Measurements from ENCODE around the gene PPP1R36. TPM values are rescaled to one million over a fixed set of nuclear protein-coding genes. Genes with fewer than 3 reads are reported as not detected.

PPP1R36 gene
- polyA plus RNA-seq, 3 donors, result 0.38 TPM; not detected in 2

DNA sequence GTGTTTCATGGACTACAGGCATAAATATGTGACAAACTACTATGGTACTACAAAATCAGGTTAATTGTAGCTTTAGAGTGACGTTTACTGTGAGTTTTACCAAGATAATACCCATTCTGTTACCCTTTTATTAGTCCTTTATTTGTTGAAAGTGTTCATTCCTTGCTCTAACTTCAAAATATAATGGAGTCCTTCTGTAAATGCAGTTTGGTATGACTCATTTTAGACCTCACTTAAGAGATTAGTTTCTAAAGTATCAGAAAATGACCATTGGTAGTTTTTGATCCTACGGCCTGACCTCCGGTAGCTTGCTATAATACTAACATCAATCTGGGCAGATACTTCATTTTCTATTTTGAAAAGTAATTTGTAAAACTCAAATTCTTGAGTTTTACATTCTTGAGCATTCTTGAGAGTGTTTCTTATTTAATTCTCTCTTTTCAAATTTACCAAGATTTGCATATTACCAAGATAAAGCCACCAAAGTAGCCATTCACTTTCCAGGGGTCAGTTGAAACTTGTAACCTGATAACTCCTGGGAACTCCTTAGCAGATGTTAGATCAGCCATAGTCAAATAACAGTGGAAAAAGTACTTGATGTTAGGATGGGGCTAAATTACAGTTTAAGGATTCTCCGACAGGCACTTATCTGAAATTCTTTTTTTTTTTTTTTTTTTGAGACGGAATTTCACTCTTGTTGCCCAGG, 5.0 kb upstream of the PPP1R36 start:
- no peak overlapping the region for H3K27ac Mint-ChIP-seq
- H3K27me3 ChIP-seq (ENCODE audit: control insufficient read depth in 2 of 2, insufficient read depth in 2 of 2, low read length in 2 of 2), result peaks cover 54 to 66% of the 10 kb centered on the region in 2 donors
- intact Hi-C loops (cut with micrococcal nuclease), result loop anchor here (5.0 to 10.0 kb wide), 3 partner anchors 37 to 440 kb away; partner anchors contain the start of gene FNTB (in 1 of the 2)

GRCh38 chr14:64549016-64549415, 745 bp upstream of the PPP1R36 start:
- H3K9me3 Mint-ChIP-seq, result peaks cover 0 to 5% (median 0%) of the 10 kb centered on the region in 7 donors
- Histone ChIP-seq H3K9ac (ENCODE audit: insufficient read depth, low read length, poor library complexity, severe bottlenecking) (no peak overlapping the region), H3K4me3 (replicated peaks in 1 of 3; ENCODE audit: low read depth in 2 of 3, low read length in 3 of 3) (no peak overlapping the region), H3K27me3 (ENCODE audit: control insufficient read depth in 2 of 2, insufficient read depth in 2 of 2, low read length in 2 of 2) (peaks cover 44 to 70% of the 10 kb centered on the region in 2 donors), H3K4me1 (ENCODE audit: control insufficient read depth in 1 of 2, insufficient read depth in 2 of 2, low read length in 2 of 2) (peaks cover 10 to 12% of the 10 kb centered on the region in 2 donors), H3K36me3 (replicated peaks in 1 of 2; ENCODE audit: control insufficient read depth in 1 of 2, insufficient read depth in 2 of 2, low read length in 2 of 2) (no peaks in the 10 kb centered on the region), H3K4me2 (replicated peaks; ENCODE audit: extremely low read depth, low read length, poor library complexity, severe bottlenecking) (peak overlapping the region; percentile 47), H4K20me1 (ENCODE audit: insufficient read depth, low read length) (no peaks in the 10 kb centered on the region), H3K9me3 (replicated peaks in 1 of 2; ENCODE audit: control insufficient read depth in 1 of 2, insufficient read depth in 1 of 2, low read length in 2 of 2) (no peaks in the 10 kb centered on the region), H3K79me2 (ENCODE audit: insufficient read depth, low read length) (no peaks in the 10 kb centered on the region), H2AFZ (ENCODE audit: insufficient read depth, low read depth, low read length, poor library complexity, severe bottlenecking) (no peak overlapping the region), H3K27ac (ENCODE audit: low read depth in 1 of 2, low read length in 2 of 2) (no peak overlapping the region)
- peak overlapping the region in 1 of 2 donors; percentile 75 for H3K4me3 Mint-ChIP-seq
- no peak overlapping the region for H3K27ac Mint-ChIP-seq
- TF ChIP-seq CTCF (IDR thresholded peaks at IDR 0.05), result no peak
- peaks cover 4 to 6% of the 10 kb centered on the region in 2 donors for H3K36me3 Mint-ChIP-seq
- peaks cover 50 to 74% (median 61%) of the 10 kb centered on the region in 3 donors for H3K27me3 Mint-ChIP-seq (ENCODE audit: low read depth in 3 of 3)
- intact Hi-C loops (cut with micrococcal nuclease), result loop anchor here in 1 of 2 donors (10.0 kb wide), 1 partner anchor 436 kb away; the partner anchor contains the start of gene FNTB
- WGBS (ENCODE audit: insufficient coverage), result no CpG with 5 or more reads among the region's 1 CpG
- DNase-seq, result no peak
- H3K4me1 Mint-ChIP-seq, result peaks cover 11% of the 10 kb centered on the region

More for the DNA sequence above, 5.0 kb upstream of the PPP1R36 start:
- H3K4me3 ChIP-seq (replicated peaks in 1 of 3; ENCODE audit: low read depth in 2 of 3, low read length in 3 of 3), result no peak overlapping the region
- no peak for TF ChIP-seq CTCF (IDR thresholded peaks at IDR 0.05)
- peaks cover 25 to 32% of the 10 kb centered on the region in 2 donors for H3K4me1 ChIP-seq (ENCODE audit: control insufficient read depth in 1 of 2, insufficient read depth in 2 of 2, low read length in 2 of 2)
- peak overlapping the region in 1 of 2 donors; percentile 57 for H3K4me3 Mint-ChIP-seq
- 100% methylated on average over 1 of the region's 5 CpGs for WGBS (ENCODE audit: insufficient coverage)
- H3K27me3 Mint-ChIP-seq (ENCODE audit: low read depth in 3 of 3), result peaks cover 52 to 74% (median 69%) of the 10 kb centered on the region in 3 donors
- no peak overlapping the region for H3K27ac ChIP-seq (ENCODE audit: low read depth in 1 of 2, low read length in 2 of 2)
- no peak overlapping the region for H2AFZ ChIP-seq (ENCODE audit: insufficient read depth, low read depth, low read length, poor library complexity, severe bottlenecking)
- no peak overlapping the region for H3K4me2 ChIP-seq (replicated peaks; ENCODE audit: extremely low read depth, low read length, poor library complexity, severe bottlenecking)
- H3K36me3 ChIP-seq (replicated peaks in 1 of 2; ENCODE audit: control insufficient read depth in 1 of 2, insufficient read depth in 2 of 2, low read length in 2 of 2), result no peaks in the 10 kb centered on the region
- peaks cover 18 to 27% (median 23%) of the 10 kb centered on the region in 7 donors for H3K9me3 Mint-ChIP-seq
- H3K36me3 Mint-ChIP-seq, result peaks cover 16% of the 10 kb centered on the region in 2 donors
- no peaks in the 10 kb centered on the region for H4K20me1 ChIP-seq (ENCODE audit: insufficient read depth, low read length)
- H3K9ac ChIP-seq (ENCODE audit: insufficient read depth, low read length, poor library complexity, severe bottlenecking), result no peak overlapping the region
- peaks cover 17 to 24% of the 10 kb centered on the region in 2 donors for H3K9me3 ChIP-seq (replicated peaks in 1 of 2; ENCODE audit: control insufficient read depth in 1 of 2, insufficient read depth in 1 of 2, low read length in 2 of 2)
- H3K79me2 ChIP-seq (ENCODE audit: insufficient read depth, low read length), result no peaks in the 10 kb centered on the region
- H3K4me1 Mint-ChIP-seq, result peaks cover 33% of the 10 kb centered on the region
- no peak for DNase-seq
